ENCODE data around the gene HSPE1. TPM values are rescaled to one million over a fixed set of nuclear protein-coding genes. Genes with fewer than 3 reads are reported as not detected.

The HSPE1 gene
- total and polyA plus RNA-seq, 8 donors, result 27.4 to 218 (median 114) TPM

DNA sequence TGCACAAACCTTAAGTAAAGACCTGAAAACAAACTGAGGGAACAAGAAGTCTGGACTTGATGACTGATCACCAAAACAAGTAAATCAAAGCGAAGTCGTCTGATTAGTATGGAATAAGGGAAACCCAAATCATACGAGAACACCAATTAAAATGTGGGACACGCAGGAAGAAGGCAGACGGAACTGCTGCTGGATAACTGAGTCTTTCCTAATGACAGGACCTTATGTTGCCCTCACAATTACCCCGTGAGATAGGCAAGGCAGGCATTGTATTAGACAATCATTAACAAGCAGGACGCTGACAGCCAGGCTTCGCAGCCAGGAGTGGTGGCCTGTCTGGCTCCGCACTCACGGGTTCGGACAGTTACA lies 47.4 kb upstream of the HSPE1 start:
- intact Hi-C loops (cut with DNase I; ENCODE audit: low total_unique reads), result no loop called here
- H3K4me1 ChIP-seq, result peaks cover 12 to 38% (median 28%) of the 10 kb centered on the region in 4 donors
- no peak for TF ChIP-seq POLR2AphosphoS5 (IDR thresholded peaks at IDR 0.05)
- TF ChIP-seq POLR2A (IDR thresholded peaks at IDR 0.05), result peak in 1 of 4 donors; percentile 56
- TF ChIP-seq, protein P1, sequence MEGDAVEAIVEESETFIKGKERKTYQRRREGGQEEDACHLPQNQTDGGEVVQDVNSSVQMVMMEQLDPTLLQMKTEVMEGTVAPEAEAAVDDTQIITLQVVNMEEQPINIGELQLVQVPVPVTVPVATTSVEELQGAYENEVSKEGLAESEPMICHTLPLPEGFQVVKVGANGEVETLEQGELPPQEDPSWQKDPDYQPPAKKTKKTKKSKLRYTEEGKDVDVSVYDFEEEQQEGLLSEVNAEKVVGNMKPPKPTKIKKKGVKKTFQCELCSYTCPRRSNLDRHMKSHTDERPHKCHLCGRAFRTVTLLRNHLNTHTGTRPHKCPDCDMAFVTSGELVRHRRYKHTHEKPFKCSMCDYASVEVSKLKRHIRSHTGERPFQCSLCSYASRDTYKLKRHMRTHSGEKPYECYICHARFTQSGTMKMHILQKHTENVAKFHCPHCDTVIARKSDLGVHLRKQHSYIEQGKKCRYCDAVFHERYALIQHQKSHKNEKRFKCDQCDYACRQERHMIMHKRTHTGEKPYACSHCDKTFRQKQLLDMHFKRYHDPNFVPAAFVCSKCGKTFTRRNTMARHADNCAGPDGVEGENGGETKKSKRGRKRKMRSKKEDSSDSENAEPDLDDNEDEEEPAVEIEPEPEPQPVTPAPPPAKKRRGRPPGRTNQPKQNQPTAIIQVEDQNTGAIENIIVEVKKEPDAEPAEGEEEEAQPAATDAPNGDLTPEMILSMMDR (IDR thresholded peaks at IDR 0.05), result no peak
- TF ChIP-seq EP300 (IDR thresholded peaks at IDR 0.05), result peak; percentile 17
- no peaks in the 10 kb centered on the region for H3K9me3 ChIP-seq
- H3K27me3 ChIP-seq, result no peaks in the 10 kb centered on the region
- peak overlapping the region; percentile 60 to 76 (median 66) for H3K4me3 ChIP-seq
- H3K36me3 ChIP-seq, result no peaks in the 10 kb centered on the region
- no peak for DNase-seq
- H3K27ac ChIP-seq, result peak overlapping the region; percentile 95 to 99 (median 99)
- 1 to 4% (median 3%) methylated on average over 6 to 11 of the region's 11 CpGs for WGBS, 5 donors

DNA sequence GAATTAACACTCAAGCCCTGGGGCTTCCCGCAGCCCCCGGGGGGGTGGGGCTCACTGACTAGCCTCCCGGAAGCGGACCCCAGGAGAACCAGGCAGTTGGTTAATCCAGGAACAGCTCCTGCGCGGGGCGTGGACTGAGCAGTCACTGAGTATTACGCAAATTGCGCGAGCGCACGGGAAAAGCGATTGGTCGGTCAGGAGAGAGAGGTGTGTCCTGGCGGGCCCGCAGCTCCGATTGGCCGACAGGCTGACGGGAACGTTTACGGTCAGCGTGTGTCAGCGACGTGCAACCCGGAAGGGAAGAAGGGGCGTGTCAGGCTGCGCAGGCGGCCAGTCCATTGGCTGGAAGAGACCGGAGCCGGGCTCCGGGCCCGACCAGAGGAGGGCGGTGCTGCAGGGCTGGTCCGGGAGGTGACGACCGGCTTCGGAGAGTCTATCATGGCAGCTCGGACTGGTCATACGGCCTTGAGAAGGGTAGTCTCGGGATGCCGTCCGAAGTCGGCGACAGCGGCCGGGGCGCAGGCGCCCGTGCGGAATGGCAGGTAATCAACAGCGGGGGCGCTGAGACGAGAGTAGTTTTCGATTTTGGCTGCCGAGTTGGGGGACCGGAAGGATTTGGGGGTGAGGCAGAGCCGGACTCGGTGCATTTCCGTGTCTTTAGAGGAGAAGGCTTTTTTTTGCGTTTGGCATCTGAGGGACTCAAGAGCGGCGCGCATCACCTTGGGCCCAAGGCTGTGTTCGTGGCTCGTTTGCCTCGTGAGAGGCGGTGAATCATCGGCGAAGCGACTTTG lies 46.9 kb upstream of the HSPE1 start, which contains the start of gene COQ10B:
COQ10B (plus strand) TSS at position 430 of the 791 bp plus-strand sequence; CDS start at position 439, 9 bp downstream.
- TF ChIP-seq EP300 (IDR thresholded peaks at IDR 0.05) (no peak), POLR2A (IDR thresholded peaks at IDR 0.05) (peak in 2 of 4 donors; percentile 72 to 85), POLR2AphosphoS5 (IDR thresholded peaks at IDR 0.05) (peak; percentile 92 to 96 (median 95))
- TF ChIP-seq, protein P1 (IDR thresholded peaks at IDR 0.05), result peak in 2 of 7 experiments; percentile 20 to 42
- peak; percentile 99 to 100 for DNase-seq
- Histone ChIP-seq H3K27me3 (no peaks in the 10 kb centered on the region), H3K27ac (peak within 1 kb of the TSS; percentile 97 to 99 (median 99)), H3K4me1 (peaks cover 12 to 44% (median 31%) of the 10 kb centered on the region in 4 donors), H3K36me3 (no peaks in the 10 kb centered on the region), H3K4me3 (peak within 1 kb of the TSS; percentile 60 to 76 (median 66)), H3K9me3 (no peaks in the 10 kb centered on the region)
- intact Hi-C loops (cut with DNase I; ENCODE audit: low total_unique reads), result no loop called here
- WGBS, 5 donors, result 0 to 1% (median 0%) methylated on average over 66 to 70 of the region's 70 CpGs

DNA sequence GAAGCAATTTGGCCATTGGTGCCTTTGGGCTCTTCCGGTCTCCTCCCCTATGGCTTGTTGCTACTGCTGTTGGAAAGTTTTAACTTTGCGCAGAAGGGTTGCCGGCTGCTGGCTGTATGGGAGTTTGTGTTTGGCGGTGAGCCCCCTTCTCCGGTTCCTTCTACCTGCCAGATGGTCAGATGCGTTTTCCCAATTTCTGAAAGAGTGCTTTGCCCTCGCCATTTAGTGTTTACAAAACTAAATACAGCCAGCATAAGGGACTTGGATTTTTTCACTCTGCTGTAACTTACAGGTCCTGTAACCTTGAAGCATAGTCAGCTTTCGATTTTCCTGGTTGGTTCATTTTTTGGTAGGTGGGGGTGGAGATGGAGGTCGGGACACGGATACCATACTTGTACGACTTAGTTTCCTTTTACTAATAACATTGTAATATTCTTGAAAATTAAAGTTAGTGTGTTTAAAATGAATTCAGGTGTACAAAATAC lies 46.2 kb upstream of the HSPE1 start:
- H3K9me3 ChIP-seq, result no peaks in the 10 kb centered on the region
- intact Hi-C loops (cut with DNase I; ENCODE audit: low total_unique reads), result no loop called here

DNA sequence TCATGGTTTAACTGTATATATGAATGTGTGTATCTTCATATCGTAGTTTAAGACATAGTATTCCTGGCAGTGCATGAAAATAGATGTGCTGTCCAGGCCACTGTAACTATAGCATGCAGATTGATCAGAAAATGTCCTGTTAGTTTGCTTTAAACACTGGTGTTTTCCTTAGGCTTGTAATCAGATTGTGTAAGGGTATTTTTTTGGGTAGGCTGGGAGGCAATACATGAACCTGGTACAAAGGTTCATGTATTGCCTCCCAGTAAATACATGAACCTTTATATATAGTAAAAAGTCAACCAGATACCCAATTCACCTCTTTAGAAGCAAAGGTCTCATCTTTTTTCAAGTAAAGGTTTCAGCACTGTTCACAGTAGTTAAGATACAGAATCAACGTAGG lies 45.3 kb upstream of the HSPE1 start:
- no peak for DNase-seq
- no peaks in the 10 kb centered on the region for H3K9me3 ChIP-seq
- WGBS, 5 donors, result 58 to 70% (median 64%) methylated on average over 2 of the region's 2 CpGs
- intact Hi-C loops (cut with DNase I; ENCODE audit: low total_unique reads), result no loop called here
- H3K36me3 ChIP-seq, result peaks cover 1 to 6% (median 2%) of the 10 kb centered on the region in 4 donors
- H3K27me3 ChIP-seq, result no peaks in the 10 kb centered on the region
- peak overlapping the region; percentile 60 to 76 (median 66) for H3K4me3 ChIP-seq
- peak overlapping the region in 2 of 5 donors; percentile 97 to 99 for H3K27ac ChIP-seq
- no peak for TF ChIP-seq POLR2AphosphoS5 (IDR thresholded peaks at IDR 0.05)
- TF ChIP-seq, protein P1 (IDR thresholded peaks at IDR 0.05), result no peak
- no peak for TF ChIP-seq EP300 (IDR thresholded peaks at IDR 0.05)
- no peak for TF ChIP-seq POLR2A (IDR thresholded peaks at IDR 0.05)
- peaks cover 12 to 60% (median 42%) of the 10 kb centered on the region in 4 donors for H3K4me1 ChIP-seq

More for the DNA sequence above, 46.2 kb upstream of the HSPE1 start:
- peak; percentile 70 to 94 for DNase-seq
- WGBS, 5 donors, result 0 to 2% (median 0%) methylated on average over 11 of the region's 11 CpGs
- no peaks in the 10 kb centered on the region for H3K27me3 ChIP-seq
- peak overlapping the region; percentile 97 to 99 (median 99) for H3K27ac ChIP-seq
- TF ChIP-seq POLR2A (IDR thresholded peaks at IDR 0.05), result no peak
- peak; percentile 58 to 82 (median 66) for TF ChIP-seq POLR2AphosphoS5 (IDR thresholded peaks at IDR 0.05)
- peak overlapping the region; percentile 60 to 76 (median 66) for H3K4me3 ChIP-seq
- peaks cover 0 to under 1% (median 0%) of the 10 kb centered on the region in 4 donors for H3K36me3 ChIP-seq
- H3K4me1 ChIP-seq, result peaks cover 12 to 50% (median 34%) of the 10 kb centered on the region in 4 donors

All from stomach (tissue), 9 donors.